GM12878 (cell line): ENCODE data around the gene KCNQ1. TPM values are rescaled to one million over a fixed set of nuclear protein-coding genes. Genes with fewer than 3 reads are reported as not detected.

Source experiments
- ATAC-seq: fragments of 200-7000 bp; cut with Tn5 transposase; 3 replicates; pipeline ENCODE4 v1.9.1; 2020; ENCODE audit warnings: mild to moderate bottlenecking, moderate library complexity
- BruUV-seq: library from RNA; stranded (reverse); fragments of 400-500 nt; replicated peaks from 2 replicates; lab custom pipeline; 2021; lab: Mats Ljungman, UMichigan
- CTCF ChIA-PET: fragments of 300-600 bp; sonication (Branson Sonifier 250); formaldehyde crosslinking; extraction: SDS; loops from one replicate; lab custom pipeline; 2021; ENCODE audit warnings: inconsistent platforms; lab: Yijun Ruan, JAX
- POLR2A ChIA-PET: fragments of 350-600 bp; formaldehyde crosslinking; extraction: SDS; loops from one replicate; lab custom pipeline; 2021; ENCODE audit warnings: inconsistent platforms; lab: Charles Lee
- RAD21 ChIA-PET: fragments of 300-600 bp; sonication (Branson Sonifier 250); formaldehyde crosslinking; loops from one replicate; lab custom pipeline; 2023; ENCODE audit warnings: antibody characterized with exemption; ENCODE audit not compliant: unreplicated experiment; lab: Charles Lee
- SMC1A ChIA-PET: fragments of 300-600 bp; sonication (Branson Sonifier 250); formaldehyde crosslinking; loops from one replicate; lab custom pipeline; 2023; ENCODE audit not compliant: unreplicated experiment, uncharacterized antibody; lab: Charles Lee
- DNase-seq: peaks from one replicate; pipeline ENCODE4 v3.0.0-alpha.2; 2011; ENCODE audit warnings: low read depth, low spot score
- FAIRE-seq: peaks from 3 replicates; lab custom pipeline; 2011; peaks lifted over from hg19 to GRCh38; lab: Jason Lieb, UNC
- H2AFZ ChIP-seq: 2 replicates; pipeline ENCODE4 v1.6.0; 2011; ENCODE audit warnings: low read depth, low read length, control low read depth; ENCODE audit not compliant: control insufficient read depth
- H3K27ac ChIP-seq: 2 replicates; pipeline ENCODE4 v1.5.1; 2011; ENCODE audit warnings: control low read depth; ENCODE audit not compliant: control insufficient read depth, insufficient read depth
- H3K27me3 ChIP-seq, 2 experiments: replicated peaks in 1 of 2; 2 replicates each; pipeline versions ENCODE4 v1.6.0 to v1.6.1; 2011; ENCODE audit warnings: low read length in 1 of 2; ENCODE audit not compliant: control insufficient read depth in 2 of 2, insufficient read depth in 2 of 2
- H3K36me3 ChIP-seq, 2 experiments: 2 replicates each; pipeline ENCODE4 v1.5.1; 2011; ENCODE audit warnings: low read length in 1 of 2; ENCODE audit not compliant: control insufficient read depth in 2 of 2, insufficient read depth in 2 of 2
- H3K4me1 ChIP-seq: 2 replicates; pipeline ENCODE4 v1.6.1; 2011; ENCODE audit warnings: mild to moderate bottlenecking, low read length, moderate library complexity, mixed read lengths; ENCODE audit not compliant: control insufficient read depth, insufficient read depth
- H3K4me2 ChIP-seq: 2 replicates; pipeline ENCODE4 v1.6.0; 2011; ENCODE audit warnings: control low read depth; ENCODE audit not compliant: control insufficient read depth, insufficient read depth
- H3K4me3 ChIP-seq: fragments of 200-600 bp; sonication (generic); 2 replicates; pipeline ENCODE4 v1.5.1; 2016
- H3K79me2 ChIP-seq: 2 replicates; pipeline ENCODE4 v1.6.0; 2011; ENCODE audit warnings: low read length; ENCODE audit not compliant: control insufficient read depth, insufficient read depth
- H3K9ac ChIP-seq: 2 replicates; pipeline ENCODE4 v1.8.0; 2011; ENCODE audit warnings: low read length, control low read depth, mixed read lengths; ENCODE audit not compliant: control insufficient read depth, insufficient read depth
- H3K9me3 ChIP-seq: replicated peaks from 3 replicates; pipeline ENCODE4 v1.5.1; 2011; ENCODE audit warnings: mild to moderate bottlenecking, low read length; ENCODE audit not compliant: control insufficient read depth, insufficient read depth
- H4K20me1 ChIP-seq: 2 replicates; pipeline ENCODE4 v1.6.0; 2011; ENCODE audit not compliant: control insufficient read depth, insufficient read depth
- ATF3 ChIP-seq: IDR thresholded peaks from 2 replicates; pipeline ENCODE4 v1.6.1; 2011; ENCODE audit warnings: low read depth, mild to moderate bottlenecking, low read length, moderate library complexity, borderline replicate concordance; ENCODE audit errors: extremely low read depth
- CTCF ChIP-seq, 3 experiments: IDR thresholded peaks in 2 of 3; conservative IDR thresholded peaks in 1 of 3; 2 replicates each; pipeline ENCODE4 v1.5.1; 2011; ENCODE audit warnings: low read depth in 3 of 3, low read length in 3 of 3, mild to moderate bottlenecking in 3 of 3, control low read depth in 2 of 3, moderate library complexity in 2 of 3, inconsistent platforms in 1 of 3, mixed read lengths in 1 of 3; ENCODE audit not compliant: control insufficient read depth in 2 of 3, insufficient read depth in 1 of 3; ENCODE audit errors: extremely low read depth in 1 of 3
- GABPA ChIP-seq: IDR thresholded peaks from 2 replicates; pipeline ENCODE4 v1.6.1; 2014; ENCODE audit warnings: antibody characterized with exemption, low read depth, mild to moderate bottlenecking, inconsistent platforms
- MLLT1 ChIP-seq: fragments of 450-650 bp; IDR thresholded peaks from 2 replicates; pipeline ENCODE4 v1.6.1; 2016; ENCODE audit warnings: mild to moderate bottlenecking
- SPI1 ChIP-seq: IDR thresholded peaks from 2 replicates; pipeline ENCODE4 v1.6.1; 2011; ENCODE audit warnings: low read depth, mild to moderate bottlenecking, low read length, moderate library complexity, borderline replicate concordance; ENCODE audit not compliant: insufficient read depth
- SREBF1 ChIP-seq: IDR thresholded peaks from 2 replicates; pipeline ENCODE4 v1.6.1; 2012; ENCODE audit warnings: mild to moderate bottlenecking, low read length
- TBL1XR1 ChIP-seq: IDR thresholded peaks from 2 replicates; pipeline ENCODE4 v1.6.1; 2012; ENCODE audit warnings: low read depth, low read length, improper control_type of control experiment
- ZNF217 ChIP-seq: fragments of 450-650 bp; IDR thresholded peaks from 2 replicates; pipeline ENCODE4 v1.6.1; 2017; ENCODE audit warnings: antibody characterized with exemption, mild to moderate bottlenecking
- ZSCAN29 ChIP-seq: fragments of 450-650 bp; IDR thresholded peaks from 2 replicates; pipeline ENCODE4 v1.6.1; 2017; ENCODE audit warnings: mild to moderate bottlenecking, moderate library complexity
- WGBS: methylation state at CpG from one replicate; pipeline ENCODE4 v1.1.6; 2016; ENCODE audit warnings: low lambda C conversion rate; ENCODE audit not compliant: insufficient replicate concordance, insufficient coverage; ENCODE audit errors: missing lambda C conversion rate; 5-methylcytosine and 5-hydroxymethylcytosine counted together
- in situ Hi-C: fragments of 300-500 bp; cut with MboI; formaldehyde crosslinking; loops from 9 replicates; pipeline ENCODE4 v1.14.3; 2018; ENCODE audit warnings: mixed read lengths
- intact Hi-C: fragments of 100-400 bp; cut with micrococcal nuclease; formaldehyde crosslinking; loops from one replicate; pipeline ENCODE4 v1.14.2; 2022; ENCODE audit not compliant: unreplicated experiment
- polyA plus RNA-seq, 11 experiments: library from polyadenylated mRNA; depleted of rRNA in 4 of 11; unstranded in 6 of 11; stranded (reverse) in 5 of 11; fragments of >200 nt; fragmentation: Nextera tagmentation in 4 of 11; fragmentation: Illumina TruSeq in 1 of 11; extraction: Ambion mirVana in 4 of 11; extraction: Trizol in 1 of 11; gene quantifications; 1 replicate in 1 of 11; 2 replicates in 10 of 11; pipeline versions ENCODE4 v1.2.1 to v1.2.3, GENCODE V29; 2011 to 2016; ENCODE audit warnings: inconsistent platforms in 2 of 11, missing spikeins in 2 of 11, low read depth in 1 of 11
- total RNA-seq, 4 experiments: library from RNA; depleted of rRNA in 3 of 4; stranded (reverse); fragments of >200 nt in 3 of 4; fragmentation: Illumina TruSeq in 1 of 4; extraction: Trizol in 1 of 4; gene quantifications; 2 replicates each; pipeline versions ENCODE4 v1.2.1 to v1.2.3, GENCODE V29; 2013 to 2021
- TF ChIP-seq, protein P1 (sequence below): fragments of 450-650 bp; IDR thresholded peaks from 2 replicates; pipeline ENCODE4 v1.6.1; 2017; ENCODE audit warnings: borderline replicate concordance
- TF ChIP-seq, protein P2 (sequence below): fragments of 450-650 bp; IDR thresholded peaks from 2 replicates; pipeline ENCODE4 v1.6.1; 2014; ENCODE audit warnings: mild to moderate bottlenecking
- TF ChIP-seq, protein P3 (sequence below): fragments of 450-650 bp; IDR thresholded peaks from 2 replicates; pipeline ENCODE4 v1.6.1; 2017; ENCODE audit warnings: low read depth, mild to moderate bottlenecking, moderate library complexity
- TF ChIP-seq, protein P4 (sequence below): IDR thresholded peaks from 2 replicates; pipeline ENCODE4 v1.6.1; 2012; ENCODE audit warnings: low read length, inconsistent platforms

KCNQ1 gene
- total and polyA plus RNA-seq, 10 of the 15 experiments (the other 5 are each of a cell fraction or from before 2014, with no cell fraction given): 0.03 to 0.15 (median 0.12) TPM; not detected in 7

DNA sequence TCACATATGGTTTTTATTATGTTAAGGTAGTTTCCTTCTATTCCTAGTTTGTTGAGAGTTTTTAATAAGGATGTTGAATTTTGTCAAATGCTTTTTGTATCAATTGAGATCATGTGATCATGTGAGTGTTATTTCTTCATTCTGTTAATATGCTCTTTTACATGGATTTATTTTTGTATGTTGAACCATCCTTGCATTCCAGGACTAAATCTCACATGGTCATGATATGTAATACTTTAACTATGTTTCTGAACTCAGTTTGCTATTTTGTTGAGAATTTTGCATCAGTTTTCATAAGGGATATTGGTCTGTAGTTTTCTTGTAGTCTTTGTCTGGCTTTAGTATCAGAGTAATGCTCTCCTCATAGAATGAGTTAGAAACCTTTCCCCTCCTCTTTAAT is 43.2 kb downstream of the KCNQ1 start (continued):
- TF ChIP-seq SREBF1 (no peak), ZNF217 (no peak), GABPA (no peak)
- TF ChIP-seq, protein P1, sequence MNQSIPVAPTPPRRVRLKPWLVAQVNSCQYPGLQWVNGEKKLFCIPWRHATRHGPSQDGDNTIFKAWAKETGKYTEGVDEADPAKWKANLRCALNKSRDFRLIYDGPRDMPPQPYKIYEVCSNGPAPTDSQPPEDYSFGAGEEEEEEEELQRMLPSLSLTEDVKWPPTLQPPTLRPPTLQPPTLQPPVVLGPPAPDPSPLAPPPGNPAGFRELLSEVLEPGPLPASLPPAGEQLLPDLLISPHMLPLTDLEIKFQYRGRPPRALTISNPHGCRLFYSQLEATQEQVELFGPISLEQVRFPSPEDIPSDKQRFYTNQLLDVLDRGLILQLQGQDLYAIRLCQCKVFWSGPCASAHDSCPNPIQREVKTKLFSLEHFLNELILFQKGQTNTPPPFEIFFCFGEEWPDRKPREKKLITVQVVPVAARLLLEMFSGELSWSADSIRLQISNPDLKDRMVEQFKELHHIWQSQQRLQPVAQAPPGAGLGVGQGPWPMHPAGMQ: no peak
- TF ChIP-seq, protein P2, sequence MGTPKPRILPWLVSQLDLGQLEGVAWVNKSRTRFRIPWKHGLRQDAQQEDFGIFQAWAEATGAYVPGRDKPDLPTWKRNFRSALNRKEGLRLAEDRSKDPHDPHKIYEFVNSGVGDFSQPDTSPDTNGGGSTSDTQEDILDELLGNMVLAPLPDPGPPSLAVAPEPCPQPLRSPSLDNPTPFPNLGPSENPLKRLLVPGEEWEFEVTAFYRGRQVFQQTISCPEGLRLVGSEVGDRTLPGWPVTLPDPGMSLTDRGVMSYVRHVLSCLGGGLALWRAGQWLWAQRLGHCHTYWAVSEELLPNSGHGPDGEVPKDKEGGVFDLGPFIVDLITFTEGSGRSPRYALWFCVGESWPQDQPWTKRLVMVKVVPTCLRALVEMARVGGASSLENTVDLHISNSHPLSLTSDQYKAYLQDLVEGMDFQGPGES: no peak

GRCh38 chr11:2489083-2489482 is 44.3 kb downstream of the KCNQ1 start:
- BruUV-seq: no TSS peak
- CTCF ChIA-PET: no interaction called here
- TF ChIP-seq TBL1XR1 (no peak), ZSCAN29 (no peak), CTCF (IDR thresholded peaks at IDR 0.05 in 2 of 3, conservative IDR thresholded peaks at IDR 0.05 in 1 of 3; ENCODE audit: control insufficient read depth in 2 of 3, extremely low read depth in 1 of 3, insufficient read depth in 1 of 3, low read depth in 3 of 3, low read length in 3 of 3) (no peak), SPI1 (no peak), ATF3 (no peak), MLLT1 (no peak)
- TF ChIP-seq, protein P3, sequence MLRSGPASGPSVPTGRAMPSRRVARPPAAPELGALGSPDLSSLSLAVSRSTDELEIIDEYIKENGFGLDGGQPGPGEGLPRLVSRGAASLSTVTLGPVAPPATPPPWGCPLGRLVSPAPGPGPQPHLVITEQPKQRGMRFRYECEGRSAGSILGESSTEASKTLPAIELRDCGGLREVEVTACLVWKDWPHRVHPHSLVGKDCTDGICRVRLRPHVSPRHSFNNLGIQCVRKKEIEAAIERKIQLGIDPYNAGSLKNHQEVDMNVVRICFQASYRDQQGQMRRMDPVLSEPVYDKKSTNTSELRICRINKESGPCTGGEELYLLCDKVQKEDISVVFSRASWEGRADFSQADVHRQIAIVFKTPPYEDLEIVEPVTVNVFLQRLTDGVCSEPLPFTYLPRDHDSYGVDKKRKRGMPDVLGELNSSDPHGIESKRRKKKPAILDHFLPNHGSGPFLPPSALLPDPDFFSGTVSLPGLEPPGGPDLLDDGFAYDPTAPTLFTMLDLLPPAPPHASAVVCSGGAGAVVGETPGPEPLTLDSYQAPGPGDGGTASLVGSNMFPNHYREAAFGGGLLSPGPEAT: no peak
- TF ChIP-seq, protein P4, sequence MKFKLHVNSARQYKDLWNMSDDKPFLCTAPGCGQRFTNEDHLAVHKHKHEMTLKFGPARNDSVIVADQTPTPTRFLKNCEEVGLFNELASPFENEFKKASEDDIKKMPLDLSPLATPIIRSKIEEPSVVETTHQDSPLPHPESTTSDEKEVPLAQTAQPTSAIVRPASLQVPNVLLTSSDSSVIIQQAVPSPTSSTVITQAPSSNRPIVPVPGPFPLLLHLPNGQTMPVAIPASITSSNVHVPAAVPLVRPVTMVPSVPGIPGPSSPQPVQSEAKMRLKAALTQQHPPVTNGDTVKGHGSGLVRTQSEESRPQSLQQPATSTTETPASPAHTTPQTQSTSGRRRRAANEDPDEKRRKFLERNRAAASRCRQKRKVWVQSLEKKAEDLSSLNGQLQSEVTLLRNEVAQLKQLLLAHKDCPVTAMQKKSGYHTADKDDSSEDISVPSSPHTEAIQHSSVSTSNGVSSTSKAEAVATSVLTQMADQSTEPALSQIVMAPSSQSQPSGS: no peak

More at GRCh38 chr11:2489083-2489482, 44.3 kb downstream of the KCNQ1 start:
- ChIA-PET POLR2A (no interaction called here), SMC1A (no interaction called here), RAD21 (no interaction called here)
- no peak overlapping the region for H2AFZ ChIP-seq
- intact Hi-C loops: loop anchor here (10.0 kb wide), 1 partner anchor 64 kb away; no protein-coding TSS in a partner anchor
- no peak for ATAC-seq
- no peaks in the 10 kb centered on the region for H3K4me1 ChIP-seq
- H3K27ac ChIP-seq: no peak overlapping the region
- H3K79me2 ChIP-seq: no peaks in the 10 kb centered on the region
- H3K9ac ChIP-seq: no peak overlapping the region
- H3K27me3 ChIP-seq: no peaks in the 10 kb centered on the region
- H3K9me3 ChIP-seq: no peaks in the 10 kb centered on the region; the same call in 2 of the 3 replicates
- H3K36me3 ChIP-seq: no peaks in the 10 kb centered on the region
- DNase-seq: no peak
- no peak overlapping the region for H3K4me2 ChIP-seq
- H3K4me3 ChIP-seq: no peak overlapping the region
- H4K20me1 ChIP-seq: no peaks in the 10 kb centered on the region
- FAIRE-seq: no peak
- in situ Hi-C loops: no loop called here
- WGBS: 0% methylated on average over 2 of the region's 2 CpGs
